COR-L47 (cell line): Measurements from ENCODE around the gene GSTM3.
"Not testable (repeated sequence)": the region's sequence is repeated elsewhere in the genome, so short reads cannot be mapped to it uniquely, and the experiment has no call there.

ENCODE experiments used
- DNase-seq: peaks from one replicate; lab custom pipeline; 2025; lab: John Stamatoyannopoulos, UW

Gene GSTM3

GRCh38 chr1:109695138-109695537, 45.7 kb downstream of the GSTM3 start:
- not testable (repeated sequence) for DNase-seq

- not testable (repeated sequence) for DNase-seq
These were observed 46.4 kb downstream of the GSTM3 start for GRCh38 chr1:109694400-109694799.

GRCh38 chr1:109691759-109692158, 49.1 kb downstream of the GSTM3 start:
- DNase-seq = no peak

GRCh38 chr1:109689844-109690405, 50.9 kb downstream of the GSTM3 start:
- no peak for DNase-seq

- DNase-seq = no peak
These were observed 53.0 kb downstream of the GSTM3 start, which contains the start of gene GSTM1 for GRCh38 chr1:109687641-109688499. Gene GSTM1, plus strand, starts transcription at chr1:109687817. Its CDS starts 57 bp downstream, at chr1:109687874.

- not testable (repeated sequence) for DNase-seq
These were observed 53.7 kb downstream of the GSTM3 start for GRCh38 chr1:109687109-109687508.

GRCh38 chr1:109685890-109686289, 54.9 kb downstream of the GSTM3 start:
- not testable (repeated sequence) for DNase-seq

GRCh38 chr1:109685399-109685798, 55.4 kb downstream of the GSTM3 start:
- DNase-seq = not testable (repeated sequence)

- DNase-seq = not testable (repeated sequence)
These were observed 56.1 kb downstream of the GSTM3 start for GRCh38 chr1:109684777-109685176.
